Dedifferentiated amniotic fluid mesenchymal stem cell (primary cell): ENCODE results near the gene CEP295NL.
A peak's percentile ranks its signal among the peaks of the same experiment; 100 is the strongest.

Source experiments
- DNase-seq: peaks from one replicate; pipeline ENCODE4 v3.0.0-alpha.2; 2016; ENCODE audit errors: extremely low spot score

CEP295NL gene

DNA sequence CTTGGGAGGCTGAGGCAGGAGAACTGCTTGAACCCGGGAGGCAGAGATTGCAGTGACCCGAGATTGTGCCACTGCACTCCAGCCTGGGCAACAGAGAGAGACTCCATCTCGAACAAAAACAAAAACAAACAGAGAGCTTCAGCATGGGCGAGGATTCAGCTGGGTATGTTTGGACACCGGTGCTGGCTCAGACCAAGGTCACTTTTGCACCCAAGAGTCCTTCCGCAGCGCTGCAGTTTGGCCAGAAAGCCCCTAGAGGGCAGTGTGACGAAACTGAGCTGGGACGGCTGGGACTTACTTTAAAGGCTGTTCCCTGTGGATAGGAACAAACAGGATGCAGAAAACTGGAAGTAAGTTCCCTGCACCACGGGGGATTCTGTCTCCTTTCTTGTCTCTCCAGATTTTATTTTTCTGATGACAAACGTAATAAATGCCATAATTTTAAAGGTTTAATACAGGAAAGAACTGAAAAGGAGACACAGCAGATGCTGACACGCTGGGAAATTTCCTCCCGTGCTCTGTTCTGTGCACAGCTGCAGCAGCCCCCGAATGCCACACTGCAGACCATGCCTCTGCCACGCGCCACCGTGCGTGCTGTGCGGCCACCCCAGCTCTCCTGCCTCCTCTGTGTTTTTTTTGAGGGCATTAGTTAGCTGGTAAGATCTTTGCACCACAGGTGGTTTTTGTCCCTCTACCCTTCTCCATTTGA, 37.2 kb downstream of the CEP295NL start:
- peak; percentile 83 for DNase-seq

DNA sequence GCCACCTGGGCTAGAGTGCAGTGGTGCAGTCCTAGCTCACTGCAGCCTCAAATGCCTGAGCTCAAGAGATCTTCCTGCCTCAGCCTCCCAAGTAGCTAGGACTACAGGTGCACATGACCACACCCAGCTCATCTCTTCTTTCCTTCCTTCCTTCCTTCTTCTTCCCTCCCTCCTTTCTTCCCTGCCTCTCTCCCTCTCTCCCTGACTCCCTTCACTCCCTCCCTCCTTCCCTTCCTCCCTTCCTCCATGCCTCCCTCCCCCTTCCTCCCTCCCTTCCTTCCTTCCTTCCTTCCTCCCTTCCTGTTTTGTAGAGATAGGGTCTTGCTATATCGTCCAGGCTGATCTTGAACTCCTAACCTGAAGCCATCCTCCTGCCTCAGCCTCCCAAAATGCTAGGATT, 38.9 kb downstream of the CEP295NL start:
- DNase-seq, result no peak

DNA sequence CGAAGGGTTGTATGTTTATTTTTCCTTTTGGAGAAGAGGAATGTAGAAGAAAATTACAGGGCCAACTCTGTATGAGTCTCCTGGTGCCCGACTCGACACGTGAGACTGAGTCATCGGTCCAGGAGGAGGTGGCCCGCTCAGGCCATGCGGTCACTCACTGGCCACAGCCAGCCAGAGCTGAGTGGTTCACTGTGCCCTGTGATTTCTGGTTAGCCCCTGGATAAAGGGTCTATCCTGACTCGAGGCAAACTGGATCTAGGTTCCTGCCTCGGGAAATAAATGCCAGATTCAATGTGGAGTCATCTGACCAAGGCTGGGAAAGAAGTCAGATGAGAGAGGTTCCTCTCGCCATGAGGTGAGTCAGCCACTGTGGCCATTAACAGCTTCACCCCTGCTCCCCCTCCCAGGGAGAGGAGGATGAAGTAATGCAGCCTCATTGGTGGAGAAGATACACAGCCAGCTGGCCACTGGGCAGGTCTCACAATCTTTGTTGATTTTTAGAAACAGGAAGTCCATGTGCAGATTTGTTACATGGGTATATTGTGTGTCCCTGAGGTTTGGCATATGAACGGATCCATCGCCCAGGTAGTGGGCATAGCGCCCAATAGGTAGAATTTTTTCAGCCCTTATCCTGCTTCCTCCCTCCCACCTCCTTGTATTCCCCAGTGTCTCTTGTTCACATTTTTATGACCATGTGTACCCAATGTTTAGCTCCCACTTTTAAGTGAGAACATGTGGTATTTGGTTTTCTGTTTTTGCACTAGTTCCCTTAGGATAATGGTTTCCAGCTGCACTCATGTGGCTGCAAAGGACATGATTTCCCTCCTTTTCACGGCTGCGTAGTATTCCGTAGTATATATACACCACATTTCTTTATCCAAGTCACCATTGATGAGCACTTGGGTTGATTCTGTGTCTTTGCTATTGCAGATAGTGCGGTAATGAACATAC, 40.7 kb downstream of the CEP295NL start:
- peak; percentile 88 for DNase-seq

DNA sequence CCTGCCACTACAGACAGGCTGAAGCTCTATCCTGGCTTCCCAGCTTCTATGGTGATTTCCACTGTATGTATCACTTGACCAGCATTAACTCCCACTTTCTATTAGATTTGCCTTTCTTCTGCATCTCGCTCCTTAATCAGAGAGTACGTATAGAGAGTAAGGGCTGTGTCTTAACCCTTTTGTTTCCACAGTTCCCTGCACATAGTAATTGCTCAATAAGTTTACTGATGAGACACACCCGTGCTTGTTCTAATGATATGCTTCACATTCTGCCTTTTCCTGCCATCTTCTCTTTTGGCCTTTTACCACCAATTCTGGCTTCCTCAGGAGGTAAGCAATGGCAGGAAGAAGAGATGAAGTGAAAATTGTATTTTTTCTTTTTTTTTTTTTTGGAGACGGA, 41.8 kb downstream of the CEP295NL start:
- DNase-seq, result no peak

DNA sequence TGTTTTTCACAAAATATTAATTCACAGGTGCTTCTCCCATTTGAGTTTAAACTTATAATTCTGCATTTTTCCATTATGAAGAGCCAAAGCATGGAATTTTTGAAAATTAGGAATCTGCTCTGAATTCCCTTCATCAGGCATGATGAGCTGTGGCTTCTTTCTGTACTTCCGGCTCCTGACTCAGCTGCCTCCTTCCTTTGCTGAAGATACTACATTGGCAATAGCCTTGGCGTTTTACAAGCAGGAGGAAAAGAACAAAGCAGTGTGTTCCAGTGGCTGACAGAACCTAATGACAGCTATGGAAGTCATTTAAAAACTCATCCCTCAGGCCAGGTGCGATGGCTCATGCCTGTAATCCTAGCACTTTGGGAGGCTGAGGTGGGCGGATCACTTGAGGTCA, 44.0 kb downstream of the CEP295NL start:
- DNase-seq, result no peak

DNA sequence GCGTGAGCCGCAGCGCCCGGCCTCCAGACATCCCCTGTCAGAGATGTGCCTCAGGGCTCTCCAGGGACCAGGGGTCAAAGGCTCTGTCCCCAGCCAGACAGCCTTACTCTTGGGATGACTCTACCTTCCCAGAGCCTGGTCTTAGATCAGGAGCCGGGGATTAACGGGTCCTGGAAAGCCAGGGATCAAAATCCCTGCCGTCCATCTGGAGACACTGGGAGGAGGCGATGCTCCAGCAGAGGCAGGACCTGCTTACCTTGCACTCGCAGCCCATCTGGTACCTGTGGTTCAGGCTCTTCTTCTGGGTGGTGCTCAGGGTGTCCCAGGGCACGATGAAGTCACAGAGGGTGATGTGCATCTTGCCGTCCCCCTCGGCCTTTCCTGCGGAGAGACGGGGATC, 45.7 kb downstream of the CEP295NL start:
- DNase-seq, result no peak

DNA sequence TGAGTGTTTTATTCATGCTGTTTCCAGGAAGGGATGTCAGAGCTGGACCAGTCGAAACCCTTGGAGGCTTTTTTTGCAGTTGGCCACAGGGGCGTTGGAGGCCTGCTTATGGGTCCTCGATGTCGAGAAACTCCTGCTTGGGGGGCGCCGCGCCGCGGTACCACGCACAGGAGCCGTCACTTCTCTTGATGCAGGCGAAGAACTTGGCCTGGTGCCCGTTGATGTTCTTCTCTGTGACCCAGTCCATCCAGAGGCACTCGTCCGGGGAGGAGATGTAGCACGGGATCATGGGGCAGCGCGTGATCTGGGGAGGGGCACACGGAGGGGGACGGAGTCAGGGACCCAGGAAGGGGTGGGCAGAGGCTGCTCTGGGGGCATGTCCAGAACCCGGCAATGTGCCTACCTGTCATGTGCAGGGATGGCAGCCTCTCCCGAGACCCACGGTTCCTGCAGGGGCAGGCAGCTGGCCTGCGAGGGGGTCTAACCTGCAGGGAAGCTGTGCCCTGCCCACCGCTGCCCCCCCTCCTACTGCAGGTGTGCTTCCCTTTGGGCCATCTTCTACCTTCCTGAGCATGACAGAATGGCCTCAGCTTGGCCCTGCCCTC, 47.3 kb downstream of the CEP295NL start:
- DNase-seq, result no peak

DNA sequence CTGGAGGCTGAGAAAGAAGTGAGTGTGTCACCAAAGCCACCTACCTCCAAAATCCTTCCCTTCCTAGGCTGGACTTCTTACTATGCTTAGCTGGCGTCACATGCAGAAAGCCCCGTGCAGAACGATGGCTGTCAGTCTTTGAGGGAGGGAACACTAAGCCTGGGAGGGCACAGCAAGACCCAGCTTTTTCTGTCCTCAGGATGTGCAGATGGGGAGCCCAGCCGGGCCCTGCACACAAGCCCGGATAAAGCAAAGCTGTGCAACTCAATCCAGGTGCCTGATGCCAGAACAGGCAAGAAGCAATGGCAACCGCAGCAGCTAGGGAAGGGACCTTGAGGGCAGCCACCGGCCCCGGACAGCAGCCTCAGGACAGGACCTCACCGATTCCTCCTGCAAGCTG, 48.5 kb downstream of the CEP295NL start:
- no peak for DNase-seq

DNA sequence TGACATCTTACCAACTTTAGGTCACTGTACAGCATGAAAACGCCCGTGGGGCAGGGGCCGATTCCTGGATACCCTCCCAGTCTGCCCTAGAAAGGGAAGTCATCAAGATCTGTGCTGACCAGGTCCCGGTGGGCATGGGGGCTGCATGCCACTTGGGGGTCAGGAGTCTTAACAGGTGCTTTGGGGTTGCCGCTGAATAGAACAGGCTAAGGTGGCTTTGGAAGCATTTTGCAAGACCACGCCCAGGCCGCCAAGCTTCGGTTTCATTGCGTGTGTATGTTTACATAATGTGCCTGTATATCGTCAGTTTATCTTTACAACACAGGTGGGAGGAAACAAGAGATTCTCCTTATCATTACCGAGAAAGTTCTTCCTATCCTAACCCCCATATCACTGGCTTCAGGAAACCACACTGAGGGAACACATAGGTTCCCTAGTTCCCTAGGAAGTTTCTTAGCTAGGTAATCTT, 49.0 kb downstream of the CEP295NL start:
- no peak for DNase-seq

DNA sequence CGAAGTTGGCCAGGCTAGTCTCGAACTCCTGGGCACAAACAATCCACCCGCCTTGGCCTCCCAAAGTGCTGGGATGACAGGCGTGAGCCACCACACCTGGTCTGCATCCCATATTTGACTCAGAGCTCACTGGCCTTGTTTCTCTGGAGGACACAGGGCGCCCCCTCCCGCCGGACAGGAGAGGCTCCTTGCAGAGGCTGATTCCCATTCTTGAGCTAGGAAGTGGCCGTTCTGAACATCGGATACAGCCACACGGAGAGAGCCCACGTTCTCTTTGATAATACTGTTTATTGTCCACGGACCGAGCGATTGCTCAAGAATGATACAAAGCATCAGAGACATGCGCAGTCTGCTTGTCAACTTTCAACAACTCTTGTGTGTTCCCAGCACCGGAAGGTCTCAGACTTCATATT, 50.3 kb downstream of the CEP295NL start:
- no peak for DNase-seq

DNA sequence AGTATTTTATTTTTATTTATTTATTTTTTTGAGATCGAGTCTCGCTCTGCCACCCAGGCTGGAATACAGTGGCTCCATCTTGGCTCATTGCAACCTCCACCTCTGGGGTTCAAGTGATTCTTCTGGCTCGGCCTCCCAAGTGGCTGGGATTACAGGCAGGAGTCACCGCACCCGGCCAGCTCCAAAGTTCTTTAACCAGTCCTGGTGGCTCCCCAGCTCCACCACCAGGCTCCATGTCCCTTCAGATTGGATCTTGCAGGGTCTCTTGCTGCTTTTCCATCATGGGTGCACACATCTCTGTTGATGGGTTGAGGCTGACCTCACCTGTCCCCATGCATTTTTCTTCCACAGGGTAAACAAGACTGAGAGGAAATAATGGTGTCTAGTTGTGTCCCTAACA, 54.0 kb downstream of the CEP295NL start:
- no peak for DNase-seq

DNA sequence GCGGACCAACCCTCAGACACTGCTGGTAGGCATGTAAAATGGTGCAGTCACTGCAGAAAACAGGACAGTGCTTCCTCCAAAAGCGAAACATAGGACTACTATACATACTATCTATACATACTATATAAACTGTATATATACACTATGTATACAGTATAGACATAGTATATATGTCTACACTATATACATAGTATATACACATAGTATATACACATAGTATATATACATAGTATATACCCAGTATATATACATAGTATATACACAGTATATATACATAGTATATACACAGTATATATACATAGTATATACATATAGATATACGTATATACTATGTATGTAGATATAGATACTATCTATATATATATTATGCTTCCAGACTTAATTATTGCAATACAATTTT, 55.9 kb downstream of the CEP295NL start:
- DNase-seq, result no peak

DNA sequence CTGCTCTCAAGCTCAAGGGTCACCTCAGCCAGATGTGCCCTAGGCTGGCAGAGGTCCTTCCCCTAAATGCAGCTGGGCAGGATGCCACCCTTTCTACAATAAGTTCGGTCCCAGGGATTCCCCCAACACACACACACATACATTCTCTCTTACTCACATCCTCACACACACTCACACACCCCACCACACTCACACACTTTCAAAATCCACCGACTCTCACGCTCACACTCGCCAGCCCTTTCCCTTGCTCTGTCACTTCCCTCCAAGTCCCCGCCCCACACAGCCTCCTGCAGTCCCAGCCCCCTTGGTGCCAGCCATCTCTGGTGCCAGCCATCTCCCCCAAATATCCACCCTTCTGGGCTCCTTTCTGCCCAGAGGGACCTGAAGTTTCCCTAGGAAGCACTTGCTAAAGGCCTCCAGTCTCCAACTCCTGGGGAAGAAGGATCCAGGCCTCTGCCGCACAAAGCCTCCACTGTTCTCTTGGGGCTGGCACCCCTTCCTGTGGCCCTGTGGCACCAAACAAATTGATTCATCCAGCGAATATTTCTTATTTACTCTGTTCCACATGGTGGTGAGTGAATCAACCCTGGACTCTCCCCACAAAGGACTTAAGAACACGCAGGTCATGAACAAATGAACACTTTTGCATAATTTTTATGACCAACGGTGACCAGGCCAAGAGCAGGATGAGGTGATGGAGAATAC, 58.5 kb downstream of the CEP295NL start:
- DNase-seq, result no peak

DNA sequence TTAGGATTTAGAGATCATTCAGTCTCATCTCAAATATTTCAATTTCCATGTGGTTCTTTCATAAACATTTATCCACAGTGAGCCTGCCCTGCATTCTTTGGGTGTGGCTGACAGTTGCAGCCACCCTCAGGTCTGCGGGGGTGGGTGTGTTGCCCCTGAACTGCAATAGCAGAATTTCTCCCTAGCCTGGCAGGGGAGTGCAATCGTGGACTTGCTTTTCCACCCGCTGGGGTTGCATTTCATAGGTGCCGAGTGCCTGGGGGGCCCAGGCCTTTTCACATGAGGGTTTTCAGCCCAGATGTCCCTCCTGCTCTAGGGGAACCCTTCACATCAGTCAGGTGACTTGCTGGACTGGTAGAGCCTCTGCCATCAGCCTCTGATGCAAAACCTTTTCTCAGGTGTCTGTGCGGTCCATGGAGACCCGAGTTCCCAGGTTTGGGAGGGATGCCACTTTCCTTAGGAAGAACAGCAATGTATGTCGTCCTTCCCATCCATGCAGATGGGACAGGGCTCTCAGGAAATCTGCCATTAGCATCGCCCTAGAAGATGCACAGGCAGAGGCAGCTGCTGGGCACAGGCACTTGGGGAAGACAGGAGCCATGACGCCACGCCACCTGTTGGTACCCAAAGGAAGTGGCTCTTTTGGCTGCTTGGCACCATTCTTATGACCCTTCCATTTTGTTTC, 60.0 kb downstream of the CEP295NL start:
- DNase-seq, result no peak

DNA sequence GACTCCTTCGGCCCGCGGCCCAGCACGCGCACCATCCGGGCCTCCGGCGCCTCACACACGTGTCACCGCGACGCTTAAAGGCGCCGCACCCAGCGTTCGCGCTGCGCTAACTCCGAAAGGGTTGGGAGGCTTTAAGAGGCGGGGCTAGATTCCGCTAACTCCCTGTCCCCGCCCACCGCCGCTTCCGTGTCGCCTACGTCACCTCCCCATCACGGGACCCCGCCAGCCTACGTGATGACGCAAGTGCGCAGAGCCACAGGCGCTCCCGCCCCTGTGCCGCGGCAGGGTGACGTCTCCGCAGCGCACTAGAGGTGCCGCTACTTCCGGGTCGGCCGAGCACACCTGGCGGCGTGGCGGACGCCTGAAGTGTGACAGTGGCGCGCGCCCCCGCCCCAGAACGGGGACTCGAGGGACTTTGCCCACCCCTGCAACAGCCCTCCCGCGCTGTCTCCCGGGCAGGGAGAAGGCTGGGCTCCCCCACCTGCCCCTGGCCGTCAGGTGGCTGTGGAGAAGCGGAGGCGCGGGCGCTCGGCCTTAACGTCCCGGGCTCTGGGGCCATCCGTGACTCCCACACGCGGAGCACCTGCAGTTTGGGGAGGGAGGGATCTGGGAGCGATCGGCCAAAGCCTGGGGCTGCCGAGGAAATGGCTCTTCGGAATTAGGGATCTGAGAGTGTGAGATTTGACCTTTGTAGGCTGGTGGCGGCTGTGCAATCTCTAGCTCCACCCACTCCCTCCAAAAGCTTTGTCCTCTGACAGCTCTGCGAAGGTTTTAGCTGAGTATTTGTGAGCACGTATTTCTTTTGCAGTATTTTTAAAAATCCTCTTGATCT, 62.0 kb downstream of the CEP295NL start, which contains the start of gene USP36:
Gene USP36, minus strand, starts transcription at position 35 of the 832 bp plus-strand sequence. CDS start 4,451 bp downstream, outside the sequence.
- peak; percentile 99 for DNase-seq
